Measurements from ENCODE around the gene ZNF813. TPM values are rescaled to one million over a fixed set of nuclear protein-coding genes. Genes with fewer than 3 reads are reported as not detected.
"Not testable (repeated sequence)": the region's sequence is repeated elsewhere in the genome, so short reads cannot be mapped to it uniquely, and the experiment has no call there.

ZNF813 gene
- total and polyA plus RNA-seq, 7 donors: 1.2 to 4.2 (median 2.9) TPM

GRCh38 chr19:53461866-53462265 is 5.7 kb upstream of the ZNF813 start:
- peaks cover 0 to 27% (median 0%) of the 10 kb centered on the region in 3 donors for H3K27me3 ChIP-seq
- no peaks in the 10 kb centered on the region for H3K36me3 ChIP-seq
- 80 to 93% methylated on average over 6 of the region's 6 CpGs for WGBS, 2 donors
- no peak overlapping the region for H3K27ac ChIP-seq
- peaks cover 0 to 4% (median 3%) of the 10 kb centered on the region in 4 donors for H3K4me1 ChIP-seq
- DNase-seq: no peak
- H3K4me3 ChIP-seq: no peak overlapping the region
- peaks cover 0 to 18% (median 6%) of the 10 kb centered on the region in 4 donors for H3K9me3 ChIP-seq
- intact Hi-C loops (cut with DNase I): no loop called here
- TF ChIP-seq CTCF (IDR thresholded peaks at IDR 0.05) (no peak), EP300 (IDR thresholded peaks at IDR 0.05) (no peak), POLR2AphosphoS5 (IDR thresholded peaks at IDR 0.05) (no peak), POLR2A (IDR thresholded peaks at IDR 0.05) (no peak)

DNA sequence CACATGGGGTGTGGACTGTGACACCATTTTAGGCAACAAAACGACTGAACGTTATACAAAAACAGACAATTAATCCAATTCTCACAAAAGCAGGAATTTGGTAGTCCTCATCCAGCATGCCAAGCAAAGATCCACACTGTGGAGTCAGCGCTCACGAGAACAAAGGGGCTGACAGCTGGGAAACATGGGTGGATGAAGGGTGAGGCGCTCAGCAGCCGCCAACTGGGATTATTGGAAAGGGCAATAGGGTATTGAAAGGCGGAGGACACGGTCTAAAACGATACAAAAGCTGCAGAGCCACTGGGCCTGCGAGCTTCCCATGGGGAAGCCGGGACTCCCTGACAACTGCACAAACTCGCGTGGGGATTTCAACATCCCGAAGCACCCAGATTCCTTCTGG is 4.7 kb upstream of the ZNF813 start:
- DNase-seq: no peak
- H3K27ac ChIP-seq: peak overlapping the region in 3 of 4 donors; percentile 29 to 33 (median 30)
- no peak for TF ChIP-seq POLR2A (IDR thresholded peaks at IDR 0.05)
- TF ChIP-seq EP300 (IDR thresholded peaks at IDR 0.05): no peak
- TF ChIP-seq POLR2AphosphoS5 (IDR thresholded peaks at IDR 0.05): no peak
- TF ChIP-seq CTCF (IDR thresholded peaks at IDR 0.05): no peak
- no peaks in the 10 kb centered on the region for H3K36me3 ChIP-seq
- H3K4me1 ChIP-seq: peaks cover 0 to 7% (median 7%) of the 10 kb centered on the region in 4 donors
- peaks cover 0 to 27% (median 0%) of the 10 kb centered on the region in 3 donors for H3K27me3 ChIP-seq
- 52 to 74% methylated on average over 14 of the region's 14 CpGs for WGBS, 2 donors
- H3K9me3 ChIP-seq: peaks cover 0 to 12% (median 5%) of the 10 kb centered on the region in 4 donors
- peak overlapping the region in 2 of 4 donors; percentile 14 to 18 for H3K4me3 ChIP-seq
- intact Hi-C loops (cut with DNase I): no loop called here

GRCh38 chr19:53463263-53463662 is 4.3 kb upstream of the ZNF813 start:
- H3K9me3 ChIP-seq: peaks cover 0 to 9% (median 4%) of the 10 kb centered on the region in 4 donors
- peaks cover 0 to 27% (median 0%) of the 10 kb centered on the region in 3 donors for H3K27me3 ChIP-seq
- no peak for TF ChIP-seq POLR2A (IDR thresholded peaks at IDR 0.05)
- peak overlapping the region in 2 of 4 donors; percentile 14 to 18 for H3K4me3 ChIP-seq
- peak overlapping the region in 3 of 4 donors; percentile 29 to 33 (median 30) for H3K27ac ChIP-seq
- peaks cover 0 to 11% (median 9%) of the 10 kb centered on the region in 4 donors for H3K4me1 ChIP-seq
- intact Hi-C loops (cut with DNase I): no loop called here
- H3K36me3 ChIP-seq: no peaks in the 10 kb centered on the region
- 17 to 46% methylated on average over 19 of the region's 19 CpGs for WGBS, 2 donors
- DNase-seq: peak; percentile 83

DNA sequence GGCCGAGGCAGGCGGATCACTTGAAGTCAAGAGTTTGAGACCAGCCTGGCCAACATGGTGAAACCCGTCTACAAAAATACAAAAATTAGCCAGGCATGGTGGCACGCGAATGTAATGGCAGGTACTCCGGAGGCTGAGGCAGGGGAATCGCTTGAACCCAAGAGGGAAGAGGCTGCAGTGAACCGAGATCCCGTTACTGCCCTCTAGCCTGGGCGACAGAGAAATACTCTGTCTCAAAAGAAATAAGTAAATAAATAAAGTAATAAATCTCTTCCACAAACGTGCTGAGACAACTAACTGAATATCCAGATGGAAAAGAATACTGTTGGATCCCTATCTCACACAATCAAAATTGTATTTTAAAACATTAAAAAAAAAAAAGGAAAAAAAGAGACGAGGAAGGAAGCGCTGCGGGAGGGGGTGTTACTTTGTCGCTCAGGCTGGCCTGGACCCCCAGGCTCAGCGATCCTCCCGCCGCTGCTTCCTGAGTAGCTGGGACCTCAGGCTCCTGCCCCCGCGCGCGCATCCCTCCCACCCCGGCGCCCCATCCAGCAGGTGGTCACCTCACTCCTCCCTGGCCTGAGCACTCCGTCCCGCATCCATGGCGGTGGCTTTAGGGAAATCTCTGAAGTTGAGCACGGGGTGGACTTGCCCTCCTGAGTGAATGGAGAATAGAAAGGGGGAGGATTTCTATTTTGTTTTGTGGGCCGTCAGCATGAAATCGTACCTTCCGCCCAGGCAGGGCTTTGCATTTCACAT is 628 bp upstream of the ZNF813 start:
- H3K4me1 ChIP-seq: peaks cover 0 to 15% (median 13%) of the 10 kb centered on the region in 4 donors
- no peaks in the 10 kb centered on the region for H3K36me3 ChIP-seq
- no peak for TF ChIP-seq POLR2A (IDR thresholded peaks at IDR 0.05)
- 11 to 13% methylated on average over 31 of the region's 31 CpGs for WGBS, 2 donors
- H3K27me3 ChIP-seq: peaks cover 0 to 27% (median 0%) of the 10 kb centered on the region in 3 donors
- H3K9me3 ChIP-seq: peaks cover 0 to 7% (median 2%) of the 10 kb centered on the region in 4 donors
- H3K27ac ChIP-seq: peak overlapping the region; percentile 74 to 79 (median 75)
- H3K4me3 ChIP-seq: peak overlapping the region; percentile 71 to 80 (median 74)
- DNase-seq: peak; percentile 62
- intact Hi-C loops (cut with DNase I): loop anchor here (5.0 kb wide), 3 partner anchors 35 to 270 kb away; partner anchors contain the start of gene ZNF761

DNA sequence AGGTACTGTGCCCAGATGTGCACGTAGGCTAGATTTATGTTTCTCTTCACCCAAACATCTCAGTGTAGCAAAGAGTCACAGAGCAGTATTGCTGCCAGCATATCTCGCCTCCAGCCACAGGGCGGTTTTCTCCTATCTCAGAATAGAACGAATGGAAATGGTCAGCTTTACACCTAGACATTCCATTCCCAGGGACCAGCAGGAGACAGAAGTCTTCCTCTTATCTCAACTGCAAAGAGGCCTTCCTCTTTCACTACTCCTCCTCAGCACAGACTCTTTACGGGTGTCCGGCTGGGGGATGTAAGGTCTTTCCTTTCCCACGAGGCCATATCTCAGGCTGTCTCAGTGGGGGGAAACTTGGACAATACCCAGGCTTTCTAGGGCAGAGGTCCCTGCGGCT is 1.1 kb downstream of the ZNF813 start:
- not testable (repeated sequence) for DNase-seq
- WGBS, 2 donors: 48 to 50% methylated on average over 8 of the region's 8 CpGs

GRCh38 chr19:53471916-53472315 is 4.4 kb downstream of the ZNF813 start:
- H3K4me1 ChIP-seq: peaks cover 0 to 11% (median 9%) of the 10 kb centered on the region in 4 donors
- H3K4me3 ChIP-seq: no peak overlapping the region
- no peaks in the 10 kb centered on the region for H3K27me3 ChIP-seq
- H3K36me3 ChIP-seq: peaks cover 0 to 12% (median 0%) of the 10 kb centered on the region in 4 donors
- WGBS, 2 donors: 96% methylated on average over 7 of the region's 7 CpGs
- intact Hi-C loops (cut with DNase I): no loop called here
- H3K9me3 ChIP-seq: peaks cover 0 to 13% (median 0%) of the 10 kb centered on the region in 4 donors
- DNase-seq: no peak
- H3K27ac ChIP-seq: no peak overlapping the region
- TF ChIP-seq EP300 (IDR thresholded peaks at IDR 0.05): no peak
- TF ChIP-seq CTCF (IDR thresholded peaks at IDR 0.05): no peak
- TF ChIP-seq POLR2A (IDR thresholded peaks at IDR 0.05): no peak
- no peak for TF ChIP-seq POLR2AphosphoS5 (IDR thresholded peaks at IDR 0.05)

More for the DNA sequence above, 1.1 kb downstream of the ZNF813 start:
- not testable (repeated sequence) for H3K9me3 ChIP-seq, H3K27ac ChIP-seq, H3K36me3 ChIP-seq
- Histone ChIP-seq H3K4me1 (peaks cover 0 to 15% (median 13%) of the 10 kb centered on the region in 4 donors), H3K4me3 (peak overlapping the region in 3 of 4 donors; percentile 72 to 80 (median 75)), H3K27me3 (peaks cover 0 to 20% (median 0%) of the 10 kb centered on the region in 3 donors)
- intact Hi-C loops (cut with DNase I): loop anchor here (5.0 kb wide), 3 partner anchors 36 to 271 kb away; partner anchors contain the start of gene ZNF761

DNA sequence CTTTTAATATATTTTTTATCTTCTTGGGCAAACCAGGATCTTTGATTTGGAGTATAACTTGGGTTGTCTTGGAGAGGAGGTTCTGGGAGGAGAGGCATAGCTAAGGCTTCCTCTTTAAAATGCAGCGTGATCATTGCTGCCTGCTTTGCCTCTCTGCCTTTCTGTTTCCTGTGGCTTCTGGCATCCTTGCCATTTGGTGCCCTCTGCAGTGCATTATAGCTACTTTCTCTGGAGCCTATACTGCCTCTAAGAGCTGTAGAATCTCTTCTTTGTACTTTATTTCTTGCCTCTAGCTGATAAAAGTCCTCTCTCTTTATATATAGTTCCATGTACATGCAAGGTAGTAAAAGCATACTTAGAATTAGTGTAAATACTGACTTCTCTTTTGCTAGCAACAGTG is 7.3 kb downstream of the ZNF813 start:
- H3K27me3 ChIP-seq; H3K4me3 ChIP-seq; H3K4me1 ChIP-seq; H3K27ac ChIP-seq; intact Hi-C loops (cut with DNase I); DNase-seq: not testable (repeated sequence)
- Histone ChIP-seq H3K36me3 (peaks cover 0 to 35% (median 12%) of the 10 kb centered on the region in 4 donors), H3K9me3 (peaks cover 0 to 34% (median 5%) of the 10 kb centered on the region in 4 donors)
- 77 to 91% methylated on average over 1 of the region's 1 CpG for WGBS, 2 donors

DNA sequence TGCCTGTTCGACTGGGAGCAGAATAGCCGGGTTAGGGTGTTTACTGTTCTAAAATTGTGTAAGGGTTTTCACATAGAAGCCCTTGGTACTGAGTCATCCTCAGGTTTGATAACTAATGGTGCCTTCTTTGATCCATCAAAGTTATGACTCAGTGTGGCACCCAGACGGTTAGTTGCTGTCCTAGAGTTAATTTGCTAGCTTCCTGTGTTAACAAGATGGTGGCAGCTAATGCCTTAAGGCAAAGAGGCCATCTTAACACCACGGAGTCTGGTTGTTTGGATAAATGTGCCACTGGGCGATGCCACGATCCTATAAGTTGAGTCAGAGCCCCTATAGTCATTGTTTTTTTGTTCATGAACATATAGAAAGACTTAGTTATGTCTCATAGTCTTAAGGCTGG is 7.9 kb downstream of the ZNF813 start:
- H3K4me3 ChIP-seq; H3K27ac ChIP-seq; H3K4me1 ChIP-seq; intact Hi-C loops (cut with DNase I); DNase-seq; H3K27me3 ChIP-seq: not testable (repeated sequence)
- 89% methylated on average over 6 of the region's 6 CpGs for WGBS, 2 donors
- Histone ChIP-seq H3K36me3 (peaks cover 0 to 38% (median 15%) of the 10 kb centered on the region in 4 donors), H3K9me3 (peaks cover 0 to 34% (median 8%) of the 10 kb centered on the region in 4 donors)

Data from sigmoid colon (tissue), 7 donors.